ENCODE data around the gene R3HCC1L. TPM values are rescaled to one million over a fixed set of nuclear protein-coding genes. Genes with fewer than 3 reads are reported as not detected.

The R3HCC1L gene
- total RNA-seq, 1 experiment from 2014 or later = 16.2 TPM

- BruUV-seq (replicated peaks) = no TSS peak
- DNase-seq (ENCODE audit: low spot score) = no peak
- Histone ChIP-seq H3K4me1 (ENCODE audit: insufficient read depth, low read length, poor library complexity, severe bottlenecking) (no peaks in the 10 kb centered on the region), H3K27ac (ENCODE audit: low read depth, low read length, poor library complexity, severe bottlenecking) (no peak overlapping the region), H3K36me3 (ENCODE audit: insufficient read depth, low read length, poor library complexity, severe bottlenecking) (no peaks in the 10 kb centered on the region), H3K27me3 (replicated peaks; ENCODE audit: insufficient read depth, low read depth, low read length, poor library complexity) (peaks cover 50% of the 10 kb centered on the region), H3K9me3 (ENCODE audit: low read depth, low read length, poor library complexity, severe bottlenecking) (no peaks in the 10 kb centered on the region), H3K4me3 (ENCODE audit: low read depth, low read length, poor library complexity, severe bottlenecking) (no peak overlapping the region)
- TF ChIP-seq EZH2 (IDR thresholded peaks at IDR 0.05; ENCODE audit: borderline replicate concordance, low read depth, low read length, poor library complexity, severe bottlenecking) (no peak), CTCF (conservative IDR thresholded peaks at IDR 0.05; ENCODE audit: low read depth, low read length) (no peak)
- ChIA-PET POLR2A (ENCODE audit: low non-redundant PET) (no interaction called here), CTCF (no interaction called here)
- intact Hi-C loops (cut with micrococcal nuclease; ENCODE audit: unreplicated experiment) = no loop called here
Measured at GRCh38 chr10:98286419-98286818, 152.0 kb downstream of the R3HCC1L start.

- Histone ChIP-seq H3K4me3 (ENCODE audit: low read depth, low read length, poor library complexity, severe bottlenecking) (no peak overlapping the region), H3K36me3 (ENCODE audit: insufficient read depth, low read length, poor library complexity, severe bottlenecking) (no peaks in the 10 kb centered on the region), H3K9me3 (ENCODE audit: low read depth, low read length, poor library complexity, severe bottlenecking) (no peaks in the 10 kb centered on the region), H3K27ac (ENCODE audit: low read depth, low read length, poor library complexity, severe bottlenecking) (no peak overlapping the region), H3K27me3 (replicated peaks; ENCODE audit: insufficient read depth, low read depth, low read length, poor library complexity) (peaks cover 49% of the 10 kb centered on the region), H3K4me1 (ENCODE audit: insufficient read depth, low read length, poor library complexity, severe bottlenecking) (no peaks in the 10 kb centered on the region)
- no peak for DNase-seq (ENCODE audit: low spot score)
- TF ChIP-seq EZH2 (IDR thresholded peaks at IDR 0.05; ENCODE audit: borderline replicate concordance, low read depth, low read length, poor library complexity, severe bottlenecking) (no peak), CTCF (conservative IDR thresholded peaks at IDR 0.05; ENCODE audit: low read depth, low read length) (no peak)
- intact Hi-C loops (cut with micrococcal nuclease; ENCODE audit: unreplicated experiment) = no loop called here
- ChIA-PET POLR2A (ENCODE audit: low non-redundant PET) (no interaction called here), CTCF (no interaction called here)
- BruUV-seq (replicated peaks) = no TSS peak
Measured at GRCh38 chr10:98287321-98287720, 152.9 kb downstream of the R3HCC1L start.

- intact Hi-C loops (cut with micrococcal nuclease; ENCODE audit: unreplicated experiment) = no loop called here
- Histone ChIP-seq H3K27ac (ENCODE audit: low read depth, low read length, poor library complexity, severe bottlenecking) (no peak overlapping the region), H3K27me3 (replicated peaks; ENCODE audit: insufficient read depth, low read depth, low read length, poor library complexity) (peaks cover 41% of the 10 kb centered on the region), H3K36me3 (ENCODE audit: insufficient read depth, low read length, poor library complexity, severe bottlenecking) (no peaks in the 10 kb centered on the region), H3K4me1 (ENCODE audit: insufficient read depth, low read length, poor library complexity, severe bottlenecking) (no peaks in the 10 kb centered on the region), H3K9me3 (ENCODE audit: low read depth, low read length, poor library complexity, severe bottlenecking) (no peaks in the 10 kb centered on the region), H3K4me3 (ENCODE audit: low read depth, low read length, poor library complexity, severe bottlenecking) (no peak overlapping the region)
- no peak for TF ChIP-seq EZH2 (IDR thresholded peaks at IDR 0.05; ENCODE audit: borderline replicate concordance, low read depth, low read length, poor library complexity, severe bottlenecking)
- TF ChIP-seq CTCF (conservative IDR thresholded peaks at IDR 0.05; ENCODE audit: low read depth, low read length) = no peak
- ChIA-PET CTCF (no interaction called here), POLR2A (ENCODE audit: low non-redundant PET) (no interaction called here)
- no TSS peak for BruUV-seq (replicated peaks)
- DNase-seq (ENCODE audit: low spot score) = no peak
Measured at GRCh38 chr10:98289802-98290209, 155.3 kb downstream of the R3HCC1L start.

Data from A673 (cell line).